SK-N-SH (cell line): ENCODE measurements around the gene HMOX1. TPM values are rescaled to one million over a fixed set of nuclear protein-coding genes. Genes with fewer than 3 reads are reported as not detected.
"Not testable (repeated sequence)": the region's sequence is repeated elsewhere in the genome, so short reads cannot be mapped to it uniquely, and the experiment has no call there.

Experiments
- CTCF ChIA-PET: fragments of 300-600, 350-600 bp; formaldehyde crosslinking; extraction: SDS; loops from one replicate; lab custom pipeline; 2021; lab: Yijun Ruan, JAX
- POLR2A ChIA-PET: fragments of 350-600 bp; sonication (Branson Sonifier 250); formaldehyde crosslinking; extraction: SDS; loops from one replicate; lab custom pipeline; 2020; ENCODE audit warnings: antibody characterized with exemption, inconsistent platforms; lab: Yijun Ruan, JAX
- DNase-seq: peaks from one replicate; pipeline ENCODE4 v3.0.0; 2012
- H2AFZ ChIP-seq: fragments of 200-600 bp; sonication (generic); 2 replicates; pipeline ENCODE4 v1.8.1; 2016; ENCODE audit warnings: antibody characterized with exemption, mild to moderate bottlenecking, low read depth
- H3F3A ChIP-seq: fragments of 200-600 bp; sonication (generic); replicated peaks from 2 replicates; pipeline ENCODE3; 2016; ENCODE audit warnings: antibody characterized with exemption, mild to moderate bottlenecking; ENCODE audit not compliant: insufficient read depth
- H3K27ac ChIP-seq, 2 experiments: fragments of 200-500 bp in 1 of 2; fragments of 200-600 bp in 1 of 2; sonication (Bioruptor generic) in 1 of 2; sonication (generic), shearing (Covaris generic) in 1 of 2; 2 replicates each; pipeline versions ENCODE4 v1.5.1 to v1.6.1; 2014 to 2016; ENCODE audit warnings: low read depth in 2 of 2, inconsistent platforms in 1 of 2, low read length in 1 of 2, mild to moderate bottlenecking in 1 of 2, mixed read lengths in 1 of 2
- H3K27me3 ChIP-seq: fragments of 200-600 bp; sonication (generic), shearing (Covaris generic); 2 replicates; pipeline ENCODE4 v1.6.1; 2016; ENCODE audit warnings: mixed run types; ENCODE audit not compliant: insufficient read depth
- H3K36me3 ChIP-seq, 2 experiments: fragments of 200-500 bp in 1 of 2; fragments of 200-600 bp in 1 of 2; sonication (Bioruptor generic) in 1 of 2; sonication (generic) in 1 of 2; replicated peaks in 1 of 2; 2 replicates each; pipeline versions ENCODE3 to v1.5.1; 2014 to 2016; ENCODE audit warnings: low read length in 1 of 2, mild to moderate bottlenecking in 1 of 2; ENCODE audit not compliant: insufficient read depth in 2 of 2, control insufficient read depth in 1 of 2
- H3K4me1 ChIP-seq, 2 experiments: fragments of 200-500 bp in 1 of 2; fragments of 200-600 bp in 1 of 2; sonication (Bioruptor generic) in 1 of 2; sonication (generic), shearing (Covaris generic) in 1 of 2; 2 replicates each; pipeline versions ENCODE4 v1.5.1 to v1.6.1; 2014 to 2016; ENCODE audit warnings: low read depth in 1 of 2, low read length in 1 of 2, mixed run types in 1 of 2; ENCODE audit not compliant: insufficient read depth in 2 of 2, control insufficient read depth in 1 of 2
- H3K4me2 ChIP-seq: fragments of 200-600 bp; sonication (generic), shearing (Covaris generic); 2 replicates; pipeline ENCODE4 v1.6.1; 2017; ENCODE audit warnings: mixed run types
- H3K4me3 ChIP-seq, 2 experiments: fragments of 200-500 bp in 1 of 2; fragments of 200-600 bp in 1 of 2; sonication (Bioruptor generic) in 1 of 2; sonication (generic), shearing (Covaris generic) in 1 of 2; 2 replicates each; pipeline versions ENCODE4 v1.5.1 to v1.8.1; 2014 to 2016; ENCODE audit warnings: low read depth in 2 of 2, inconsistent platforms in 1 of 2, low read length in 1 of 2, mild to moderate bottlenecking in 1 of 2, mixed read lengths in 1 of 2, moderate library complexity in 1 of 2
- H3K79me2 ChIP-seq: fragments of 200-600 bp; sonication (generic); 2 replicates; pipeline ENCODE4 v1.8.1; 2017; ENCODE audit warnings: mild to moderate bottlenecking; ENCODE audit not compliant: insufficient read depth
- H3K9ac ChIP-seq: fragments of 200-600 bp; sonication (generic); 2 replicates; pipeline ENCODE4 v1.6.1; 2017; ENCODE audit warnings: mixed run types
- H3K9me2 ChIP-seq: fragments of 200-600 bp; sonication (generic); 2 replicates; pipeline ENCODE4 v1.6.1; 2017; ENCODE audit warnings: mixed run types
- H3K9me3 ChIP-seq: fragments of 200-600 bp; sonication (generic); 2 replicates; pipeline ENCODE4 v1.6.1; 2017; ENCODE audit warnings: mixed run types, mild to moderate bottlenecking, moderate library complexity
- H4K20me1 ChIP-seq: fragments of 200-600 bp; sonication (generic); 2 replicates; pipeline ENCODE4 v1.6.1; 2017; ENCODE audit warnings: mild to moderate bottlenecking, mixed run types; ENCODE audit not compliant: insufficient read depth
- ELF1 ChIP-seq: IDR thresholded peaks from 2 replicates; pipeline ENCODE4 v1.4.0; 2012
- FOXJ3 ChIP-seq: sonication (generic); formaldehyde crosslinking; IDR thresholded peaks from 2 replicates; pipeline ENCODE4 v1.5.1; 2020; ENCODE audit warnings: mild to moderate bottlenecking, missing genetic modification reagents
- MEF2A ChIP-seq: IDR thresholded peaks from 2 replicates; pipeline ENCODE4 v1.4.0; 2012; ENCODE audit warnings: low read depth, borderline replicate concordance
- MXI1 ChIP-seq: IDR thresholded peaks from 2 replicates; pipeline ENCODE4 v1.6.1; 2012; ENCODE audit warnings: mild to moderate bottlenecking, low read depth, low read length, improper control_type of control experiment
- WGBS: methylation state at CpG from one replicate; pipeline ENCODE4 v1.1.6; 2017; ENCODE audit warnings: low lambda C conversion rate; 5-methylcytosine and 5-hydroxymethylcytosine counted together
- polyA plus RNA-seq, 3 experiments: library from polyadenylated mRNA; depleted of rRNA; stranded (reverse); fragments of >200 nt; gene quantifications; 2 replicates each; pipeline ENCODE4 v1.2.3, GENCODE V29; 2012
- TF ChIP-seq, protein P1 (sequence below): fragments of 150-350 bp; IDR thresholded peaks from 2 replicates; pipeline ENCODE4 v1.6.1; 2016; ENCODE audit warnings: mild to moderate bottlenecking, low read depth, low read length
- TF ChIP-seq, protein P2 (sequence below): IDR thresholded peaks from 2 replicates; pipeline ENCODE4 v1.6.1; 2012; ENCODE audit warnings: mild to moderate bottlenecking, low read depth, low read length, moderate library complexity
- TF ChIP-seq, protein P3 (sequence below): IDR thresholded peaks from 2 replicates; pipeline ENCODE4 v1.4.0; 2012; ENCODE audit warnings: low read depth, borderline replicate concordance

HMOX1 gene
- polyA plus RNA-seq, 1 of the 3 experiments (the other 2 are of a cell fraction) = 13.7 TPM

DNA sequence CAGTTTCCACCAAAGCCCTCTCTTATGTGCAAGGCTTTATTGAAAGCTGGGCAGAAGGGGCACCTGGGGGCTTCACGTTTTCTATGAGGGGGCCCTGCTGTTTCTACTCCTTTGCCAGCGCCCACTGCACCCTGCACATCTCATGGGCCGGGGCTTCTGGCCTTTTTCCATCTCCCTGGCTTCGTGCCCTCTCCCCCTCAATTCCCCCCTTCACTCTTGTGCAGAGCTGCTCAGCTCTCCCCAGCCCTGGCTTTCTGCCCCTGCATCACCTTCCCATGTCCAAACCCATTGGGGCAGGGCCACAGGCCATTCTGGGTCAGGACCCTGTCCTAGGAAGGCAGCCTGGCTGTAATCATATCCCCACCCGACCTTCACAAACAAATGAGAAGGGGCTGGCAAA lies 55.5 kb downstream of the HMOX1 start (continued):
- TF ChIP-seq, protein P1, sequence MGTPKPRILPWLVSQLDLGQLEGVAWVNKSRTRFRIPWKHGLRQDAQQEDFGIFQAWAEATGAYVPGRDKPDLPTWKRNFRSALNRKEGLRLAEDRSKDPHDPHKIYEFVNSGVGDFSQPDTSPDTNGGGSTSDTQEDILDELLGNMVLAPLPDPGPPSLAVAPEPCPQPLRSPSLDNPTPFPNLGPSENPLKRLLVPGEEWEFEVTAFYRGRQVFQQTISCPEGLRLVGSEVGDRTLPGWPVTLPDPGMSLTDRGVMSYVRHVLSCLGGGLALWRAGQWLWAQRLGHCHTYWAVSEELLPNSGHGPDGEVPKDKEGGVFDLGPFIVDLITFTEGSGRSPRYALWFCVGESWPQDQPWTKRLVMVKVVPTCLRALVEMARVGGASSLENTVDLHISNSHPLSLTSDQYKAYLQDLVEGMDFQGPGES = no peak
- TF ChIP-seq, protein P2, sequence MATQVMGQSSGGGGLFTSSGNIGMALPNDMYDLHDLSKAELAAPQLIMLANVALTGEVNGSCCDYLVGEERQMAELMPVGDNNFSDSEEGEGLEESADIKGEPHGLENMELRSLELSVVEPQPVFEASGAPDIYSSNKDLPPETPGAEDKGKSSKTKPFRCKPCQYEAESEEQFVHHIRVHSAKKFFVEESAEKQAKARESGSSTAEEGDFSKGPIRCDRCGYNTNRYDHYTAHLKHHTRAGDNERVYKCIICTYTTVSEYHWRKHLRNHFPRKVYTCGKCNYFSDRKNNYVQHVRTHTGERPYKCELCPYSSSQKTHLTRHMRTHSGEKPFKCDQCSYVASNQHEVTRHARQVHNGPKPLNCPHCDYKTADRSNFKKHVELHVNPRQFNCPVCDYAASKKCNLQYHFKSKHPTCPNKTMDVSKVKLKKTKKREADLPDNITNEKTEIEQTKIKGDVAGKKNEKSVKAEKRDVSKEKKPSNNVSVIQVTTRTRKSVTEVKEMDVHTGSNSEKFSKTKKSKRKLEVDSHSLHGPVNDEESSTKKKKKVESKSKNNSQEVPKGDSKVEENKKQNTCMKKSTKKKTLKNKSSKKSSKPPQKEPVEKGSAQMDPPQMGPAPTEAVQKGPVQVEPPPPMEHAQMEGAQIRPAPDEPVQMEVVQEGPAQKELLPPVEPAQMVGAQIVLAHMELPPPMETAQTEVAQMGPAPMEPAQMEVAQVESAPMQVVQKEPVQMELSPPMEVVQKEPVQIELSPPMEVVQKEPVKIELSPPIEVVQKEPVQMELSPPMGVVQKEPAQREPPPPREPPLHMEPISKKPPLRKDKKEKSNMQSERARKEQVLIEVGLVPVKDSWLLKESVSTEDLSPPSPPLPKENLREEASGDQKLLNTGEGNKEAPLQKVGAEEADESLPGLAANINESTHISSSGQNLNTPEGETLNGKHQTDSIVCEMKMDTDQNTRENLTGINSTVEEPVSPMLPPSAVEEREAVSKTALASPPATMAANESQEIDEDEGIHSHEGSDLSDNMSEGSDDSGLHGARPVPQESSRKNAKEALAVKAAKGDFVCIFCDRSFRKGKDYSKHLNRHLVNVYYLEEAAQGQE = no peak
- TF ChIP-seq MXI1 (no peak), ELF1 (no peak), FOXJ3 (no peak)
- TF ChIP-seq, protein P3, sequence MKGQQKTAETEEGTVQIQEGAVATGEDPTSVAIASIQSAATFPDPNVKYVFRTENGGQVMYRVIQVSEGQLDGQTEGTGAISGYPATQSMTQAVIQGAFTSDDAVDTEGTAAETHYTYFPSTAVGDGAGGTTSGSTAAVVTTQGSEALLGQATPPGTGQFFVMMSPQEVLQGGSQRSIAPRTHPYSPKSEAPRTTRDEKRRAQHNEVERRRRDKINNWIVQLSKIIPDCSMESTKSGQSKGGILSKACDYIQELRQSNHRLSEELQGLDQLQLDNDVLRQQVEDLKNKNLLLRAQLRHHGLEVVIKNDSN = no peak

DNA sequence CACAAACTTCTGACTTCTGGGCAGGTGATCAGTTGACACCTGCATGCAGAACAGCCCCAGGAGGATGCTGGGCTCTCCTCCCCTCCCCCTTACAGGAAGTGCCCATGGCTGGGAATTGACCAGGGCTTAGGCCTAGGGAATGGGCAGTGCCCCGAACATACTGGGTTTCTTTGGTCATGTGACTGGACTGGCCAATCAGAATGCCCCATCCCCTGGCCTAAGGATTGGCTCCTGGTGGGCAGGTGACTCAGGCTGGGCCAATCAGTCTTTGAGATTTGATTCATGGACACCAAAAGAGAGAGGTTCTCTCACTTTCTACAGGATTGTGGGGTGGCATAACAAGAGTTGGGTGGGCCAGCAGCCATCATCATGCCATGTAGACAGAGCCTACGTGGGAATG lies 56.2 kb downstream of the HMOX1 start:
- H3K27ac ChIP-seq = no peak overlapping the region
- no peak overlapping the region for H3K9ac ChIP-seq
- H3K9me2 ChIP-seq = no peaks in the 10 kb centered on the region
- DNase-seq = peak; percentile 54
- H3K4me3 ChIP-seq = no peak overlapping the region
- no peaks in the 10 kb centered on the region for H3K9me3 ChIP-seq
- no peaks in the 10 kb centered on the region for H3F3A ChIP-seq
- H4K20me1 ChIP-seq = no peaks in the 10 kb centered on the region
- no peaks in the 10 kb centered on the region for H3K79me2 ChIP-seq
- no peak overlapping the region for H2AFZ ChIP-seq
- H3K27me3 ChIP-seq = no peaks in the 10 kb centered on the region
- 100% methylated on average over 1 of the region's 2 CpGs for WGBS
- H3K36me3 ChIP-seq = peaks cover 0 to 9% of the 10 kb centered on the region in 2 experiments
- ChIA-PET CTCF (no interaction called here), POLR2A (no interaction called here)
- H3K4me1 ChIP-seq = no peaks in the 10 kb centered on the region; a peak in 1 of 4 replicates
- no peak overlapping the region for H3K4me2 ChIP-seq
- TF ChIP-seq, protein P3 = peak; percentile 69; the same call in 1 of the 2 replicates
- TF ChIP-seq MEF2A = no peak

DNA sequence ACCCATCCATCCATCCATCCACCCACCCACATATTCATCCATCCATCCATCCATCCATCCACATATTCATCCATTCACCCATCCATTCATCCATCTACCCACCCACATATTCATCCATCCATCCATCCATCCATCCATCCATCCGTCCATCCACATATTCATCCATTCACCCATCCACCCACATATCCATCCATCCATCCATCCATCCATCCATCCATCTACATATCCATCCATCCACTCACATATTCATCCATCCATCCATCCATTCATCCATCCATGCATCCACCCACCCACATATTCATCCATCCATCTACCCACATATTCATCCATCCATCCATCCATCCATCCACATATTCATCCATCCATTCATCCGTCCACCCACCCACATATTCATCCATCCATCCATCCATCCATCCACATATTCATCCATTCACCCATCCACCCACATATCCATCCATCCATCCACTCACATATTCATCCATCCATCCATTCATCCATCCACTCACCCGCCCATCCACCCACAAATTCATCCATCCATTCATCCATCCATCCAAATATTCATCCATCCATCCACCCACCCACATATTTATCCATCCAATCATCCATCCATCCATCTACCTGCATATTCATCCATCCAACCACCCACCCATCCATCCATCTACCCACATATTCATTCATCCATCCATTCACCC lies 57.9 kb downstream of the HMOX1 start:
- H3F3A ChIP-seq, H3K4me2 ChIP-seq, H3K4me1 ChIP-seq, H4K20me1 ChIP-seq, DNase-seq, H3K79me2 ChIP-seq, H3K9me3 ChIP-seq, POLR2A ChIA-PET, H3K9ac ChIP-seq, CTCF ChIA-PET, H3K4me3 ChIP-seq, H3K9me2 ChIP-seq, H3K27me3 ChIP-seq, H2AFZ ChIP-seq, H3K27ac ChIP-seq, H3K36me3 ChIP-seq: not testable (repeated sequence)
- WGBS = 60% methylated on average over 3 of the region's 3 CpGs
